Fibroblast of the aortic adventitia (primary cell): Measurements from ENCODE around the gene CECR2. TPM values are rescaled to one million over a fixed set of nuclear protein-coding genes. Genes with fewer than 3 reads are reported as not detected.

ENCODE experiments used
- DNase-seq: peaks from one replicate; pipeline ENCODE4 v3.0.0-alpha.2; 2010; ENCODE audit warnings: low read depth
- H3K4me3 ChIP-seq: 2 replicates; pipeline ENCODE4 v1.5.1; 2011; ENCODE audit warnings: low read depth, mild to moderate bottlenecking, control low read depth, low read length, moderate library complexity
- CTCF ChIP-seq: IDR thresholded peaks from 2 replicates; pipeline ENCODE4 v1.5.1; 2011; ENCODE audit warnings: mild to moderate bottlenecking, low read length, control low read depth, inconsistent platforms; ENCODE audit not compliant: insufficient read depth
- total RNA-seq: library from RNA; depleted of rRNA; stranded (reverse); fragments of >200 nt; gene quantifications from 2 replicates; pipeline ENCODE4 v1.2.3, GENCODE V29; 2012; ENCODE audit warnings: low replicate concordance

Gene CECR2
- total RNA-seq, 1 donor, result not detected

GRCh38 chr22:17380359-17381087 is 11.3 kb downstream of the CECR2 start:
- no peak overlapping the region for H3K4me3 ChIP-seq
- no peak for DNase-seq
- TF ChIP-seq CTCF, result no peak

DNA sequence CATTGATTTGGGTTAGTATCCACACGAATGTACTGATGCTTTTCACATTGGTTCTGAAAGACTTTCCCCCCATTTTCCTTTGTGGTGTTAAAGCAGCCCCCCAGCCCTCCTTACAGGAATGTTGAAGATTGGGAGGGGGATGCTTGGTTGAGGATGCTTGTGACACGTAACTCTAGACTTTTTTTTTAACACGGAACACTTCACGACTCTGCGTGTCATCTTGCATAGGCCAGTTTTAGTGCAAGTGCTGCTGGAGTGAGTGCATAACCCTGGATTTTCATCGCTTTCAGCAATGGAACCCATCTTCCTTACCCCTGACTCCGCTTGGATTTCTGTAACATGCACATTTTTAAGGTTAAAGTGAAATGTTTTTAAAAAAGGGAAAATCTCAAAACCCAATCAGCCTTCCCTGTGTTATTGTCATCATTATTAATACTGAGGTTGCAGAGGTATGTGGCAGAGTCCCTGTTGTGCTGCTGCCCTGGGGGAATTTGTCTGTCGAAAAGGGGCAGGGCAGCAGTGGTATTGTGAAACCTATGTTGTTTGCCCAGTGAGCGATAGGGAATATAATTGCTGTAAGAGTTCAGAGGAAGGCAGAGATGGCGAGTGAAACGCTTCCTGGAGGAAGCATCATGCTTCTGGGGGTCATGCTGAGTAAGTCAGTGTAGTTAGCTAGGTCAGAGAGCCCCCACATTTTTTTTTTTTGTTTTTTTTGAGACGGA is 12.1 kb downstream of the CECR2 start:
- no peak overlapping the region for H3K4me3 ChIP-seq
- no peak for TF ChIP-seq CTCF
- no peak for DNase-seq

DNA sequence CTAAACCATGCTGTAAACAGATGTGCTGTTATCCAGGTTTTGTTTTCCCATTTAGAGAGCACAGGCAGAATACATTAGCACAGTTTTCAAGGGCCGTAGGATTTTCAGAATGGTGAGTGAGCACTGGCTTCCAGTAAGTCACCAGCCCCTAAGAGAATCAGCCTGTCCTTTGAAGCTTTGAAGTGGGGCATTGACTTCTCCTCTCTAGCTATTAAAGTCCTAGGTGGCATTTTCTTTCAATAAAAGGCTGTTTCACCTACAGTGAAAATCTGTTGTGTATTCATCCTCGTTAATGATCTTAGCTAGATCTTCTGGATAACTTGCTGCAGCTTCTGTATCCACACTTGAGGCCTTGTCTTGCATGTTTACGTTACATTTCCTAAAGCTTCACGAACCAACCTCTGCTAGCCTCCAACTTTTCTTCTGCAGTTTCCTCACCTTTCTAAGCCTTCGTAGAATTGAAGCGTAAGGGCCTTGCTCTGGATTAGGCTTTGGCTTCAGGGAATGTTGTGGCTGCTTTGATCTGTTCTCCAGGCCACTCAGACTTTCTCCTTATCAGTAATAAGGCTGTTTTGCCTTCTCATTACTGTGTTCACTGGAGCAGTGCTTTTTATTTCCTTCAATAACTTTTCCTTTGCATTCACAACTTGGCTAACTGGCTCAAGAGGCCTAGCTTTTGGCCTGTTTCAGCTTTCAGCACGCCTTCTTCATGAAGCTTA is 15.5 kb downstream of the CECR2 start:
- H3K4me3 ChIP-seq, result no peak overlapping the region
- no peak for DNase-seq
- no peak for TF ChIP-seq CTCF

DNA sequence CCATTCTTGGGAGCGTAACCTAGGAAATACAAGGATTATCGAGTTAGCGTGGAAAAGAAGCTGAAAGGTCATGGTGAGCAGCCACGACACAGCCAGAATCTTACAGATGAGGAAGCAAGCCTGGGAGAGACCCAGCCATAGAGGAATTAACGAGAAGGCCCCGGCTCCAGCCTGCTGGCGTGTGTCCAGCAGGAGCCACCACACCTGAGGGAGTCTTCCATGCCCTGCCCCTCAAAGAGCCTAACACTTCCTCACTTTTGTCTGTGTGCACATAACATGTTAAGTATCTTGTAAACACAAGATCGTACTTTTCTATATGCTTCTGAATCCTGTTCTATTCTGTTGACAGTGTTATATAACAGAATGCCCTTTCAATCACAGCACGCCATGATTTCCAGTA is 18.1 kb downstream of the CECR2 start:
- DNase-seq, result no peak
- no peak overlapping the region for H3K4me3 ChIP-seq
- TF ChIP-seq CTCF, result no peak

DNA sequence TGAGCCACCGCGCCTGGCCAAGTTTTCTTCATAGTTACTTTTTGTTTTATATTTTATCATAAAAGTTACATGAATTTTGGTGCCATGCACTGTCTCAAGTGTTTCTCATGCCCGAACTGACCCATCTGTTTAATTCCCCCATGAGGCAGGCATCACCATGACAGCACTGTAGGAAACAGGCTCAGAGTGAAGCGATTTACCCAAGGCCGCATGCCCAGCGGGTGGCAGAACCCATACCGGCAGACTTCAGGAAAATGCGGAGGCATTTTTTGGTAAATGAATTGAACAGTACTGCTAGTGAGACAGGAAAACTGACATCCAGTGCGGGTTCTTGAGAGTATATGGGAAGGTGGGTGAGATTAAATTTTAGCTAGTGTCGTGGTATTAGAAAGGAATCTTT is 19.0 kb downstream of the CECR2 start:
- no peak for TF ChIP-seq CTCF

DNA sequence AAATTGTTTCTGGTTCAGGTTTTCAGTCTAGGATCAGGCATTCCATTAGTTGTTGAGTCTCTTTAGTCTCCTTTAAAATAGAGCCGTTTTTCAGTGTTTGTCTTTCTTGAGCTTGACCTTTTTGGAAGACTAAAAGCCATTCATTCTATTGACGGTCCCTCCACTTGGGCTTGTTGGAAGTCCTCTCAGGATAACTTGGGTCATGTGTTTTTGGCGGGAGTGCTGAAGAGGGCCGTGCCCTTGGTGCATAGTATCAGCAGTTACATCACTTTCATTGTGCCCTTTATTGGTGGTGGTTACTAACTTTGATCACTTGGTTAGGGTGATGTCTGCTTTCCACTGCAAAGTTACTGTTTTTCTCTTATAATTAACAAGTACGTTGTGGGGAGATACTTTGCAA is 20.8 kb downstream of the CECR2 start:
- DNase-seq, result no peak

More for the DNA sequence above, 19.0 kb downstream of the CECR2 start:
- no peak overlapping the region for H3K4me3 ChIP-seq
- no peak for DNase-seq

More for the DNA sequence above, 20.8 kb downstream of the CECR2 start:
- H3K4me3 ChIP-seq, result no peak overlapping the region
- TF ChIP-seq CTCF, result no peak
